HEK293T (cell line): ENCODE data around the gene FCHSD1.
"Not testable (repeated sequence)": the region's sequence is repeated elsewhere in the genome, so short reads cannot be mapped to it uniquely, and the experiment has no call there.

ENCODE experiments used
- CTCF ChIA-PET: fragments of 350-600 bp; formaldehyde crosslinking; extraction: SDS; loops from one replicate; lab custom pipeline; 2021; ENCODE audit warnings: antibody characterized with exemption, inconsistent platforms; lab: Yijun Ruan, JAX
- POLR2A ChIA-PET: fragments of 350-600 bp; formaldehyde crosslinking; extraction: SDS; loops from one replicate; lab custom pipeline; 2020; ENCODE audit warnings: antibody characterized with exemption, inconsistent platforms; lab: Yijun Ruan, JAX
- DNase-seq: peaks from one replicate; pipeline ENCODE4 v3.0.0; 2012; ENCODE audit warnings: mixed read lengths; ENCODE audit errors: extremely low spot score
- ARNT ChIP-seq: fragments of 450-650 bp; IDR thresholded peaks from 2 replicates; pipeline ENCODE4 v1.6.1; 2017; ENCODE audit warnings: mild to moderate bottlenecking
- BHLHE40 ChIP-seq: fragments of 450-650 bp; IDR thresholded peaks from 2 replicates; pipeline ENCODE4 v1.6.1; 2016; ENCODE audit warnings: mild to moderate bottlenecking, moderate library complexity, borderline replicate concordance
- CTBP1 ChIP-seq: fragments of 450-650 bp; IDR thresholded peaks from 2 replicates; pipeline ENCODE4 v1.6.1; 2016; ENCODE audit warnings: borderline replicate concordance
- ELF4 ChIP-seq: fragments of 450-650 bp; IDR thresholded peaks from 2 replicates; pipeline ENCODE4 v1.6.1; 2017; ENCODE audit warnings: antibody characterized with exemption
- FOXA1 ChIP-seq: fragments of 450-650 bp; IDR thresholded peaks from 2 replicates; pipeline ENCODE4 v1.6.1; 2016; ENCODE audit warnings: mild to moderate bottlenecking
- FOXK2 ChIP-seq: fragments of 450-650 bp; IDR thresholded peaks from 2 replicates; pipeline ENCODE4 v1.6.1; 2016; ENCODE audit warnings: mild to moderate bottlenecking
- FOXM1 ChIP-seq: fragments of 450-650 bp; IDR thresholded peaks from 2 replicates; pipeline ENCODE4 v1.6.1; 2017; ENCODE audit warnings: mild to moderate bottlenecking, borderline replicate concordance
- HDGF ChIP-seq: fragments of 450-650 bp; IDR thresholded peaks from 2 replicates; pipeline ENCODE4 v1.6.1; 2017; ENCODE audit warnings: antibody characterized with exemption, borderline replicate concordance
- L3MBTL2 ChIP-seq: fragments of 450-650 bp; conservative IDR thresholded peaks from 2 replicates; pipeline ENCODE4 v1.6.1; 2016; ENCODE audit warnings: mild to moderate bottlenecking
- LEF1 ChIP-seq: fragments of 450-650 bp; IDR thresholded peaks from 2 replicates; pipeline ENCODE4 v1.6.1; 2017; ENCODE audit warnings: mild to moderate bottlenecking, borderline replicate concordance
- NFRKB ChIP-seq: fragments of 450-650 bp; IDR thresholded peaks from 2 replicates; pipeline ENCODE4 v1.6.1; 2016; ENCODE audit warnings: mild to moderate bottlenecking, moderate library complexity
- SP1 ChIP-seq: fragments of 450-650 bp; IDR thresholded peaks from 2 replicates; pipeline ENCODE4 v1.6.1; 2017
- SUZ12 ChIP-seq: fragments of 450-650 bp; IDR thresholded peaks from 2 replicates; pipeline ENCODE4 v1.6.1; 2016; ENCODE audit warnings: mild to moderate bottlenecking
- TARDBP ChIP-seq: fragments of 450-650 bp; IDR thresholded peaks from 2 replicates; pipeline ENCODE4 v1.6.1; 2016
- ZNF384 ChIP-seq: fragments of 450-650 bp; IDR thresholded peaks from 2 replicates; pipeline ENCODE4 v1.6.1; 2016
- TF ChIP-seq, protein P1 (sequence below): fragments of 450-650 bp; IDR thresholded peaks from 2 replicates; pipeline ENCODE4 v1.6.1; 2016

Gene FCHSD1

DNA sequence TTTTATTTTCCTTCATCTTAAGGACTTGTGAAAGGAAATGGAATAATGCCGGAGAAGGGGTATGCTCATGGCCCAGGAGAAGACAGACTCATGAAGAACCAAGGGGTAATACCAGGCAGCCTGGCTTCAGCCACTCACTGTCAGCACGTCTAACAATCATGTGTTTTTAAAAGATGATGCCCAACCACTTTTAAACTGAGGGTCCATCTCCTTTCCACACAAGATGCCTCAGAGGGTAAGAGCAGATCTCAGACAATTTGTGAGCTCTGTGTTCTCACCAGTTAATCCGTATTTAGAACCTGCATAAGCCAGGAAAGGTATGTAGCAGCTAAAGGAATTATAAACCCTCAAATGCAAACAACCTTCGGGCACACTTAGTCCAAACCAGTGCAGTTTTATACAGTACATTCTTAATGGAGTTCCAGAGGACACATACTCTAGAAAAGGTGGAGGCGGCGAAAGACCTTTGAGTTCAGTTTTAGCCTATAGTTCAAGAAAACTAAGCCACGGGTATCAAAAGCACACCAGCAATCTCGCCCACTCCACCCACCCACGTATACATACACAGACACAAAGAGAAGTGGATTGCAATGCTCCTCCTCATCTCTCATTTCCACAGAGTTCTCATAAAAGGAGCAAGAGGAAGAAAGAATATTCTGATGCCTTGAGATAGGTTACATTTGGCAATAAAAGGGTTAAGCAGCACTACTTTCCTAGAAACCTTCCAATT, 35.1 kb downstream of the FCHSD1 start:
- no peak for TF ChIP-seq NFRKB
- TF ChIP-seq FOXK2, result no peak
- no peak for TF ChIP-seq ELF4
- no peak for TF ChIP-seq ZNF384
- no peak for TF ChIP-seq SUZ12
- TF ChIP-seq L3MBTL2, result no peak
- TF ChIP-seq SP1, result no peak
- TF ChIP-seq FOXA1, result no peak
- no peak for DNase-seq
- POLR2A ChIA-PET, result interaction anchor here (1.4 to 5.6 kb wide), 3 partner anchors 19 to 24 kb away, joined by 4 to 61 read pairs (median 4); partner anchors contain the start of genes HDAC3 and RELL2
- CTCF ChIA-PET, result interaction anchor here (1.5 to 6.2 kb wide), 2 partner anchors 21 to 23 kb away, joined by 4 to 98 read pairs; partner anchors contain the start of genes HDAC3 and RELL2

GRCh38 chr5:141613344-141613743, 37.9 kb downstream of the FCHSD1 start:
- POLR2A ChIA-PET, result interaction anchor here (1.3 kb wide), 1 partner anchor 23 kb away, joined by 4 read pairs; the partner anchor contains the start of genes HDAC3 and RELL2
- TF ChIP-seq FOXM1 (no peak), NFRKB (no peak), ARNT (no peak), ZNF384 (no peak), FOXK2 (no peak)
- CTCF ChIA-PET, result interaction anchor here (2.3 kb wide), 1 partner anchor 21 kb away, joined by 11 read pairs; no protein-coding TSS in a partner anchor
- no peak for DNase-seq

- ChIA-PET POLR2A (no interaction called here), CTCF (no interaction called here)
- TF ChIP-seq FOXK2 (no peak), LEF1 (no peak), BHLHE40 (no peak), ARNT (no peak), HDGF (no peak), L3MBTL2 (no peak), CTBP1 (no peak), FOXM1 (no peak), ELF4 (no peak), NFRKB (no peak), ZNF384 (no peak), SP1 (no peak), TARDBP (no peak), SUZ12 (no peak), FOXA1 (no peak)
- TF ChIP-seq, protein P1, sequence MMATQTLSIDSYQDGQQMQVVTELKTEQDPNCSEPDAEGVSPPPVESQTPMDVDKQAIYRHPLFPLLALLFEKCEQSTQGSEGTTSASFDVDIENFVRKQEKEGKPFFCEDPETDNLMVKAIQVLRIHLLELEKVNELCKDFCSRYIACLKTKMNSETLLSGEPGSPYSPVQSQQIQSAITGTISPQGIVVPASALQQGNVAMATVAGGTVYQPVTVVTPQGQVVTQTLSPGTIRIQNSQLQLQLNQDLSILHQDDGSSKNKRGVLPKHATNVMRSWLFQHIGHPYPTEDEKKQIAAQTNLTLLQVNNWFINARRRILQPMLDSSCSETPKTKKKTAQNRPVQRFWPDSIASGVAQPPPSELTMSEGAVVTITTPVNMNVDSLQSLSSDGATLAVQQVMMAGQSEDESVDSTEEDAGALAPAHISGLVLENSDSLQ, result no peak
- DNase-seq, result no peak
Measured at GRCh38 chr5:141611289-141611688, 39.9 kb downstream of the FCHSD1 start.

DNA sequence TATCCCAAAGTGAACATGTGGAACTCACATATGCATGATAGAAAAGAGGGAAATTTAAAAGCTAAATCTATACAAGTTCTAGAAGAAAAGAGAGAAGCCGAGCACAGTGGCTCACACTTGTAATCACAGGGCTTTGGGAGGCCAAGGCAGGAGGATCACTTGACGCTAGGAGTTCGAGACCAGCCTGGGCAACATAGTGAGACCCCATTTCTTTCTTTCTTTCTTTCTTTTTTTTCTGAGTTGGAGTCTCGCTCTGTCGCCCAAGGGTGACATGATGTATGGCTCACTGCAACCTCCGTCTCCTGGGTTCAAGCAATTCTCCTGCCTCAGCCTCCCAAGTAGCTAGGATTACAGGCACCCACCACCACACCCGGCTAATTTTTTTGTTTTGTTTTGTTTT, 41.3 kb downstream of the FCHSD1 start:
- POLR2A ChIA-PET, result interaction anchor here (2.1 kb wide), 1 partner anchor 26 kb away, joined by 6 read pairs; the partner anchor contains the start of genes HDAC3 and RELL2
- not testable (repeated sequence) for DNase-seq
- CTCF ChIA-PET, result interaction anchor here (0.6 to 2.5 kb wide), 2 partner anchors 9 to 339 kb away, joined by 4 to 10 read pairs; partner anchors contain the start of gene DIAPH1

DNA sequence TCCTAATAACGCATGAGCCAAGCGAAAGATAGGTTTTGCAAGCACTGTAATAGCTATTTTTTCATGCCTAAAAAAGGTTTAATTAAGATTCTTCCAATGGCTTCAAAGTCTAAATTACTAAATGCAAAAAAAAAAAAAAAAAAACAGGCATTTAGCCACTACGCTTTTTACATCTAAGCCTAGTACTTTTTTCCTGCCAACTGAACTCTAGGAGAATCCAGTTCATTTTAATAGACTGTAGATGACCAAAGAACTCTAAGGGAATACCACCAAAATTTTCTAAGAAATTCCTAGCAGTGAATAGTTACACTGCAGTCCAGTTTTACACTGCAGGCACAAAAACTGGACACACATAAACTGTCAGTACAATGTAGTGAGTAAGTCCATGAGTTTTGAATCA, 42.2 kb downstream of the FCHSD1 start:
- ChIA-PET POLR2A (interaction anchor here (1.4 to 2.1 kb wide), 2 partner anchors 8 to 27 kb away, joined by 4 to 6 read pairs; partner anchors contain the start of genes HDAC3 and RELL2), CTCF (interaction anchor here (1.2 to 2.5 kb wide), 2 partner anchors 10 to 17 kb away, joined by 6 to 10 read pairs; partner anchors contain the start of gene DIAPH1)

GRCh38 chr5:141608557-141608956, 42.7 kb downstream of the FCHSD1 start:
- DNase-seq, result no peak
- ChIA-PET CTCF (interaction anchor here (1.2 to 2.5 kb wide), 3 partner anchors 10 to 16 kb away, joined by 6 to 10 read pairs (median 9); partner anchors contain the start of gene DIAPH1), POLR2A (interaction anchor here (1.4 to 2.1 kb wide), 2 partner anchors 9 to 28 kb away, joined by 4 to 6 read pairs; partner anchors contain the start of genes HDAC3 and RELL2)
- TF ChIP-seq FOXM1, result no peak
- TF ChIP-seq LEF1, result no peak
- TF ChIP-seq, protein P1, result no peak
- no peak for TF ChIP-seq FOXA1
- no peak for TF ChIP-seq NFRKB
- no peak for TF ChIP-seq L3MBTL2
- TF ChIP-seq ZNF384, result no peak
- TF ChIP-seq BHLHE40, result no peak
- no peak for TF ChIP-seq ARNT

More for the DNA sequence above, 42.2 kb downstream of the FCHSD1 start:
- TF ChIP-seq CTBP1, result no peak
- TF ChIP-seq LEF1, result no peak
- TF ChIP-seq, protein P1, result no peak
- TF ChIP-seq NFRKB, result no peak
- TF ChIP-seq FOXK2, result no peak
- no peak for TF ChIP-seq ZNF384
- no peak for TF ChIP-seq SUZ12
- TF ChIP-seq ARNT, result no peak
- no peak for TF ChIP-seq FOXM1
- no peak for TF ChIP-seq ELF4
- TF ChIP-seq FOXA1, result no peak
- TF ChIP-seq TARDBP, result no peak
- TF ChIP-seq SP1, result no peak
- no peak for TF ChIP-seq HDGF
- no peak for TF ChIP-seq BHLHE40
- no peak for TF ChIP-seq L3MBTL2
- DNase-seq, result no peak
